GM23338 (cell line): ENCODE data around the gene LRP1B. TPM values are rescaled to one million over a fixed set of nuclear protein-coding genes. Genes with fewer than 3 reads are reported as not detected.

Source experiments
- ATAC-seq: fragments of 200-7000 bp; cut with Tn5 transposase; 3 replicates; pipeline ENCODE4 v1.9.1; 2020
- DNase-seq: peaks from one replicate; pipeline ENCODE4 v3.0.0-alpha.2; 2015; ENCODE audit warnings: low spot score
- H2AFZ ChIP-seq: fragments of 200-600 bp; sonication (generic); 2 replicates; pipeline ENCODE4 v1.8.0; 2016; ENCODE audit warnings: antibody characterized with exemption, mild to moderate bottlenecking, moderate library complexity
- H3F3A ChIP-seq: fragments of 200-600 bp; sonication (generic); replicated peaks from 2 replicates; pipeline ENCODE4 v1.8.0; 2017; ENCODE audit warnings: antibody characterized with exemption, mixed run types, low read depth
- H3K27ac ChIP-seq: fragments of 200-600 bp; sonication (generic); 2 replicates; pipeline ENCODE4 v1.6.1; 2016; ENCODE audit warnings: low read depth
- H3K27me3 ChIP-seq: fragments of 200-600 bp; sonication (generic); 2 replicates; pipeline ENCODE4 v1.8.0; 2016; ENCODE audit warnings: mild to moderate bottlenecking, mixed run types, moderate library complexity; ENCODE audit not compliant: insufficient read depth
- H3K36me3 ChIP-seq: fragments of 200-600 bp; sonication (generic); 2 replicates; pipeline ENCODE4 v1.8.0; 2016; ENCODE audit warnings: mild to moderate bottlenecking; ENCODE audit not compliant: insufficient read depth
- H3K4me1 ChIP-seq: fragments of 200-600 bp; sonication (generic); 2 replicates; pipeline ENCODE4 v1.8.0; 2016; ENCODE audit warnings: mild to moderate bottlenecking, moderate library complexity; ENCODE audit not compliant: insufficient read depth
- H3K4me2 ChIP-seq: fragments of 200-600 bp; sonication (generic); 2 replicates; pipeline ENCODE4 v1.7.1; 2017; ENCODE audit warnings: mixed run types
- H3K4me3 ChIP-seq: fragments of 200-600 bp; sonication (generic); 2 replicates; pipeline ENCODE4 v1.6.1; 2016; ENCODE audit warnings: mixed run types
- H3K79me2 ChIP-seq: fragments of 200-600 bp; sonication (generic); replicated peaks from 2 replicates; pipeline ENCODE4 v1.8.0; 2017; ENCODE audit warnings: mild to moderate bottlenecking; ENCODE audit not compliant: insufficient read depth
- H3K9me2 ChIP-seq: fragments of 200-600 bp; sonication (generic); 2 replicates; pipeline ENCODE4 v1.8.0; 2017; ENCODE audit not compliant: insufficient read depth
- H4K20me1 ChIP-seq: fragments of 200-600 bp; sonication (generic); replicated peaks from 2 replicates; pipeline ENCODE4 v1.8.0; 2017; ENCODE audit warnings: mild to moderate bottlenecking; ENCODE audit not compliant: insufficient read depth
- H3K27ac Mint-ChIP-seq: 2 replicates; pipeline ENCODE4 v1.8.0; 2020; ENCODE audit warnings: inconsistent platforms, mild to moderate bottlenecking, moderate library complexity, mixed read lengths
- H3K27me3 Mint-ChIP-seq: 3 replicates; pipeline ENCODE4 v1.8.0; 2022; ENCODE audit warnings: low read depth, mild to moderate bottlenecking, moderate library complexity, mixed read lengths, inconsistent platforms; ENCODE audit not compliant: insufficient read depth, poor library complexity
- H3K36me3 Mint-ChIP-seq: 3 replicates; pipeline ENCODE4 v1.8.0; 2021; ENCODE audit warnings: low read depth, mild to moderate bottlenecking, inconsistent platforms, moderate library complexity, mixed read lengths
- H3K4me1 Mint-ChIP-seq: 3 replicates; pipeline ENCODE4 v1.8.0; 2020; ENCODE audit warnings: mild to moderate bottlenecking, inconsistent platforms, mixed read lengths
- H3K4me3 Mint-ChIP-seq: 3 replicates; pipeline ENCODE4 v1.8.0; 2021; ENCODE audit warnings: moderate library complexity, mild to moderate bottlenecking, inconsistent platforms, mixed read lengths
- H3K9me3 Mint-ChIP-seq: 3 replicates; pipeline ENCODE4 v1.8.0; 2020; ENCODE audit warnings: moderate library complexity, mild to moderate bottlenecking, inconsistent platforms, mixed read lengths
- CTCF ChIP-seq, 2 experiments: fragments of 200-600 bp in 1 of 2; sonication (generic) in 1 of 2; conservative IDR thresholded peaks; 2 replicates each; pipeline versions ENCODE4 v1.5.1 to v1.6.1; 2016 to 2017; ENCODE audit warnings: antibody characterized with exemption in 2 of 2, low read depth in 2 of 2, mild to moderate bottlenecking in 2 of 2, moderate library complexity in 1 of 2
- EZH2 ChIP-seq: fragments of 200-600 bp; sonication (generic); IDR thresholded peaks from one replicate; pipeline ENCODE4 v1.8.0; 2017; ENCODE audit warnings: antibody characterized with exemption, mild to moderate bottlenecking, low read depth; ENCODE audit not compliant: unreplicated experiment
- JUNB ChIP-seq: IDR thresholded peaks from one replicate; pipeline ENCODE4 v1.6.1; 2016; ENCODE audit warnings: antibody characterized with exemption; ENCODE audit not compliant: unreplicated experiment
- NANOG ChIP-seq: IDR thresholded peaks from 2 replicates; pipeline ENCODE4 v1.6.1; 2016; ENCODE audit warnings: antibody characterized with exemption, borderline replicate concordance
- POLR2AphosphoS5 ChIP-seq: IDR thresholded peaks from 2 replicates; pipeline ENCODE4 v1.6.1; 2016; ENCODE audit warnings: antibody characterized with exemption, low read depth
- STAT1 ChIP-seq: IDR thresholded peaks from one replicate; pipeline ENCODE4 v1.6.1; 2016; ENCODE audit warnings: antibody characterized with exemption; ENCODE audit not compliant: unreplicated experiment
- ZNF114 ChIP-seq: fragments of 250-450 bp; sonication (Bioruptor Pico); IDR thresholded peaks from 2 replicates; pipeline ENCODE4 v1.5.0; 2020; ENCODE audit warnings: mild to moderate bottlenecking, moderate library complexity
- ZNF331 ChIP-seq: fragments of 250-450 bp; sonication (Bioruptor Pico); IDR thresholded peaks from 2 replicates; pipeline ENCODE4 v1.5.0; 2020; ENCODE audit warnings: low read depth, mild to moderate bottlenecking, moderate library complexity
- polyA plus RNA-seq: library from polyadenylated mRNA; unstranded; fragments of >200 nt; fragmentation: Nextera tagmentation; extraction: Ambion mirVana; gene quantifications from 2 replicates; pipeline ENCODE4 v1.2.1, GENCODE V29; 2016
- total RNA-seq: library from RNA; depleted of rRNA; stranded (reverse); fragments of >200 nt; shearing (Covaris generic); gene quantifications from 2 replicates; pipeline ENCODE4 v1.2.3, GENCODE V29; 2014
- TF ChIP-seq, protein P1 (sequence below): fragments of 250-450 bp; sonication (Bioruptor Pico); IDR thresholded peaks from 2 replicates; pipeline ENCODE4 v1.5.0; 2020; ENCODE audit warnings: mild to moderate bottlenecking, moderate library complexity

The LRP1B gene
- total and polyA plus RNA-seq, 2 experiments from 2014 or later: 0.15 to 0.97 TPM

- H3K4me1 Mint-ChIP-seq: peaks cover 5% of the 10 kb centered on the region
- no peaks in the 10 kb centered on the region for H4K20me1 ChIP-seq
- H3F3A ChIP-seq: no peaks in the 10 kb centered on the region
- peak overlapping the region; percentile 41 for H2AFZ ChIP-seq
- ATAC-seq (no peak), DNase-seq (peak; percentile 36)
- H3K27ac ChIP-seq: no peak overlapping the region
- H3K4me1 ChIP-seq: no peaks in the 10 kb centered on the region
- H3K4me2 ChIP-seq: no peak overlapping the region
- H3K36me3 ChIP-seq: 0 out of 2 replicates have a peak, but pooled peaks cover 3% of the 10 kb centered on the region
- no peaks in the 10 kb centered on the region for H3K9me2 ChIP-seq
- no peaks in the 10 kb centered on the region for H3K27me3 Mint-ChIP-seq
- TF ChIP-seq CTCF (conservative IDR thresholded peaks at IDR 0.05; ENCODE audit: low read depth in 2 of 2) (peak; percentile 59 to 81), NANOG (no peak)
- no peaks in the 10 kb centered on the region for H3K79me2 ChIP-seq
- no peak overlapping the region for H3K4me3 Mint-ChIP-seq
- H3K36me3 Mint-ChIP-seq: peaks cover 6% of the 10 kb centered on the region; the same call in 1 of the 3 replicates
- H3K27me3 ChIP-seq: no peaks in the 10 kb centered on the region
- peaks cover 7% of the 10 kb centered on the region; the same call in 2 of the 3 replicates for H3K9me3 Mint-ChIP-seq
- H3K27ac Mint-ChIP-seq: no peak overlapping the region
- H3K4me3 ChIP-seq: no peak overlapping the region
Observed at GRCh38 chr2:141942006-141942789, 188.6 kb downstream of the LRP1B start.

DNA sequence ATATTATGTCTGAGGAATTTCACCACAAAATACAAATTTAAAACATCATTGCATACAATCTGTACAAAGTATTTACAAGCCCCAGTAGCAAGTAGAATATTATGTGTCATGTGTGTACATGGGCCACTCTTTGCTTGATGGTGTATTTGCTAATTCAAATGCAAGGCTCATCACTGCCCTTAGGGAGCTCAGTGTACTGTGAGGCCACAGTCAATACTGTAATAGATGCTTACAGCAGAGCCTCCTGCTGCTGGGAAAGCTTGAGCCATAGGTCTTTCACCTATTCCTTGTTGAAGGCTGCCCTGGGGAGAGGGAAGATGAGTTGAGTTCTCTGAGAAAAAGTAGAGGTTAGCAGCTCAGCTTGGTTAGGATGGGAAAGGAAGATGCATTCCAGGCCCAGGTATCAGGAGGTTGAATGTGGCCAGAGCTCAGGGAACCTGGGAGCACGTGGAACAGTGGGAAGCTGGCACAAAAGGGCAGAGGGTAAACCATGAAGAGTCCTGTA is 189.6 kb downstream of the LRP1B start:
- no peaks in the 10 kb centered on the region for H3K27me3 Mint-ChIP-seq
- H3K4me3 ChIP-seq: no peak overlapping the region
- peak overlapping the region; percentile 23; the same call in 1 of the 2 replicates for H3K27ac Mint-ChIP-seq
- no peaks in the 10 kb centered on the region for H3F3A ChIP-seq
- no peak overlapping the region for H3K27ac ChIP-seq
- H3K4me3 Mint-ChIP-seq: no peak overlapping the region
- H2AFZ ChIP-seq: 0 out of 2 replicates have a peak overlapping the region, but pooled peaks have one; percentile 8
- H3K79me2 ChIP-seq: no peaks in the 10 kb centered on the region
- H3K4me2 ChIP-seq: no peak overlapping the region
- H3K36me3 ChIP-seq: 0 out of 2 replicates have a peak, but pooled peaks cover 3% of the 10 kb centered on the region
- no peaks in the 10 kb centered on the region for H3K9me2 ChIP-seq
- ATAC-seq (peak; percentile 73), DNase-seq (no peak)
- no peaks in the 10 kb centered on the region for H4K20me1 ChIP-seq
- no peaks in the 10 kb centered on the region for H3K27me3 ChIP-seq
- peaks cover 7% of the 10 kb centered on the region; the same call in 2 of the 3 replicates for H3K9me3 Mint-ChIP-seq
- peaks cover 6% of the 10 kb centered on the region; the same call in 1 of the 3 replicates for H3K36me3 Mint-ChIP-seq
- no peaks in the 10 kb centered on the region for H3K4me1 ChIP-seq
- TF ChIP-seq ZNF114 (CRISPR knock-in tag): no peak
- TF ChIP-seq, protein P1, sequence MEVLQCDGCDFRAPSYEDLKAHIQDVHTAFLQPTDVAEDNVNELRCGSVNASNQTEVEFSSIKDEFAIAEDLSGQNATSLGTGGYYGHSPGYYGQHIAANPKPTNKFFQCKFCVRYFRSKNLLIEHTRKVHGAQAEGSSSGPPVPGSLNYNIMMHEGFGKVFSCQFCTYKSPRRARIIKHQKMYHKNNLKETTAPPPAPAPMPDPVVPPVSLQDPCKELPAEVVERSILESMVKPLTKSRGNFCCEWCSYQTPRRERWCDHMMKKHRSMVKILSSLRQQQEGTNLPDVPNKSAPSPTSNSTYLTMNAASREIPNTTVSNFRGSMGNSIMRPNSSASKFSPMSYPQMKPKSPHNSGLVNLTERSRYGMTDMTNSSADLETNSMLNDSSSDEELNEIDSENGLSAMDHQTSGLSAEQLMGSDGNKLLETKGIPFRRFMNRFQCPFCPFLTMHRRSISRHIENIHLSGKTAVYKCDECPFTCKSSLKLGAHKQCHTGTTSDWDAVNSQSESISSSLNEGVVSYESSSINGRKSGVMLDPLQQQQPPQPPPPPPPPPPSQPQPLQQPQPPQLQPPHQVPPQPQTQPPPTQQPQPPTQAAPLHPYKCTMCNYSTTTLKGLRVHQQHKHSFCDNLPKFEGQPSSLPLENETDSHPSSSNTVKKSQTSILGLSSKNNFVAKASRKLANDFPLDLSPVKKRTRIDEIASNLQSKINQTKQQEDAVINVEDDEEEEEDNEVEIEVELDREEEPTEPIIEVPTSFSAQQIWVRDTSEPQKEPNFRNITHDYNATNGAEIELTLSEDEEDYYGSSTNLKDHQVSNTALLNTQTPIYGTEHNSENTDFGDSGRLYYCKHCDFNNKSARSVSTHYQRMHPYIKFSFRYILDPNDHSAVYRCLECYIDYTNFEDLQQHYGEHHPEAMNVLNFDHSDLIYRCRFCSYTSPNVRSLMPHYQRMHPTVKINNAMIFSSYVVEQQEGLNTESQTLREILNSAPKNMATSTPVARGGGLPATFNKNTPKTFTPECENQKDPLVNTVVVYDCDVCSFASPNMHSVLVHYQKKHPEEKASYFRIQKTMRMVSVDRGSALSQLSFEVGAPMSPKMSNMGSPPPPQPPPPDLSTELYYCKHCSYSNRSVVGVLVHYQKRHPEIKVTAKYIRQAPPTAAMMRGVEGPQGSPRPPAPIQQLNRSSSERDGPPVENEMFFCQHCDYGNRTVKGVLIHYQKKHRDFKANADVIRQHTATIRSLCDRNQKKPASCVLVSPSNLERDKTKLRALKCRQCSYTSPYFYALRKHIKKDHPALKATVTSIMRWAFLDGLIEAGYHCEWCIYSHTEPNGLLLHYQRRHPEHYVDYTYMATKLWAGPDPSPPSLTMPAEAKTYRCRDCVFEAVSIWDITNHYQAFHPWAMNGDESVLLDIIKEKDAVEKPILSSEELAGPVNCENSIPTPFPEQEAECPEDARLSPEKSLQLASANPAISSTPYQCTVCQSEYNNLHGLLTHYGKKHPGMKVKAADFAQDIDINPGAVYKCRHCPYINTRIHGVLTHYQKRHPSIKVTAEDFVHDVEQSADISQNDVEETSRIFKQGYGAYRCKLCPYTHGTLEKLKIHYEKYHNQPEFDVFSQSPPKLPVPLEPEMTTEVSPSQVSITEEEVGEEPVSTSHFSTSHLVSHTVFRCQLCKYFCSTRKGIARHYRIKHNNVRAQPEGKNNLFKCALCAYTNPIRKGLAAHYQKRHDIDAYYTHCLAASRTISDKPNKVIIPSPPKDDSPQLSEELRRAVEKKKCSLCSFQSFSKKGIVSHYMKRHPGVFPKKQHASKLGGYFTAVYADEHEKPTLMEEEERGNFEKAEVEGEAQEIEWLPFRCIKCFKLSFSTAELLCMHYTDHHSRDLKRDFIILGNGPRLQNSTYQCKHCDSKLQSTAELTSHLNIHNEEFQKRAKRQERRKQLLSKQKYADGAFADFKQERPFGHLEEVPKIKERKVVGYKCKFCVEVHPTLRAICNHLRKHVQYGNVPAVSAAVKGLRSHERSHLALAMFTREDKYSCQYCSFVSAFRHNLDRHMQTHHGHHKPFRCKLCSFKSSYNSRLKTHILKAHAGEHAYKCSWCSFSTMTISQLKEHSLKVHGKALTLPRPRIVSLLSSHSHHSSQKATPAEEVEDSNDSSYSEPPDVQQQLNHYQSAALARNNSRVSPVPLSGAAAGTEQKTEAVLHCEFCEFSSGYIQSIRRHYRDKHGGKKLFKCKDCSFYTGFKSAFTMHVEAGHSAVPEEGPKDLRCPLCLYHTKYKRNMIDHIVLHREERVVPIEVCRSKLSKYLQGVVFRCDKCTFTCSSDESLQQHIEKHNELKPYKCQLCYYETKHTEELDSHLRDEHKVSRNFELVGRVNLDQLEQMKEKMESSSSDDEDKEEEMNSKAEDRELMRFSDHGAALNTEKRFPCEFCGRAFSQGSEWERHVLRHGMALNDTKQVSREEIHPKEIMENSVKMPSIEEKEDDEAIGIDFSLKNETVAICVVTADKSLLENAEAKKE (CRISPR knock-in tag): no peak
- TF ChIP-seq STAT1: no peak
- TF ChIP-seq EZH2: no peak
- no peak for TF ChIP-seq JUNB
- TF ChIP-seq CTCF (conservative IDR thresholded peaks at IDR 0.05; ENCODE audit: low read depth in 2 of 2): no peak
- TF ChIP-seq POLR2AphosphoS5: no peak
- no peak for TF ChIP-seq ZNF331
- H3K4me1 Mint-ChIP-seq: peaks cover 5% of the 10 kb centered on the region
